VCaP (cell line): ENCODE measurements around the gene NME1.

Source experiments
- H3K27ac ChIP-seq: fragments of 450-650 bp; 2 replicates; pipeline ENCODE4 v1.5.1; 2017
- TF ChIP-seq, protein P1 (sequence below): fragments of 450-650 bp; conservative IDR thresholded peaks from 2 replicates; pipeline ENCODE4 v1.5.1; 2017; ENCODE audit warnings: mild to moderate bottlenecking, moderate library complexity

The NME1 gene

GRCh38 chr17:51154176-51154575 is 817 bp downstream of the NME1 start:
- TF ChIP-seq, protein P1, sequence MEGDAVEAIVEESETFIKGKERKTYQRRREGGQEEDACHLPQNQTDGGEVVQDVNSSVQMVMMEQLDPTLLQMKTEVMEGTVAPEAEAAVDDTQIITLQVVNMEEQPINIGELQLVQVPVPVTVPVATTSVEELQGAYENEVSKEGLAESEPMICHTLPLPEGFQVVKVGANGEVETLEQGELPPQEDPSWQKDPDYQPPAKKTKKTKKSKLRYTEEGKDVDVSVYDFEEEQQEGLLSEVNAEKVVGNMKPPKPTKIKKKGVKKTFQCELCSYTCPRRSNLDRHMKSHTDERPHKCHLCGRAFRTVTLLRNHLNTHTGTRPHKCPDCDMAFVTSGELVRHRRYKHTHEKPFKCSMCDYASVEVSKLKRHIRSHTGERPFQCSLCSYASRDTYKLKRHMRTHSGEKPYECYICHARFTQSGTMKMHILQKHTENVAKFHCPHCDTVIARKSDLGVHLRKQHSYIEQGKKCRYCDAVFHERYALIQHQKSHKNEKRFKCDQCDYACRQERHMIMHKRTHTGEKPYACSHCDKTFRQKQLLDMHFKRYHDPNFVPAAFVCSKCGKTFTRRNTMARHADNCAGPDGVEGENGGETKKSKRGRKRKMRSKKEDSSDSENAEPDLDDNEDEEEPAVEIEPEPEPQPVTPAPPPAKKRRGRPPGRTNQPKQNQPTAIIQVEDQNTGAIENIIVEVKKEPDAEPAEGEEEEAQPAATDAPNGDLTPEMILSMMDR: no peak
- peak overlapping the region; percentile 87 for H3K27ac ChIP-seq

DNA sequence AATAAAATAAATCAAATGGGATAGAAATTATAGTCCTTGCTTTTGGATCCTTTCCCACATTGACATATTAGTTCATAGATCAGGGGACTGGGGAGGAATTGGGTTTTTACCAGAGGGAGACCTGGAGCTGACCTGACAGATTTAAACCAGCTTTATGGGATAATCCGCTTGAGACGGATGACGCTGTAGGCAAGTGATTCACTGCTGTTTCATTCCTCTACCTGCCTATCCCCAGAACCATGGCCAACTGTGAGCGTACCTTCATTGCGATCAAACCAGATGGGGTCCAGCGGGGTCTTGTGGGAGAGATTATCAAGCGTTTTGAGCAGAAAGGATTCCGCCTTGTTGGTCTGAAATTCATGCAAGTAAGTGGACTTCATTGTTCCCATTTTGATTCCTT is 2.1 kb downstream of the NME1 start:
- TF ChIP-seq, protein P1: no peak

GRCh38 chr17:51159604-51160003 is 6.2 kb downstream of the NME1 start:
- TF ChIP-seq, protein P1: no peak
- no peak overlapping the region for H3K27ac ChIP-seq

More for the DNA sequence above, 2.1 kb downstream of the NME1 start:
- peak overlapping the region; percentile 87; the same call in 1 of the 2 replicates for H3K27ac ChIP-seq

DNA sequence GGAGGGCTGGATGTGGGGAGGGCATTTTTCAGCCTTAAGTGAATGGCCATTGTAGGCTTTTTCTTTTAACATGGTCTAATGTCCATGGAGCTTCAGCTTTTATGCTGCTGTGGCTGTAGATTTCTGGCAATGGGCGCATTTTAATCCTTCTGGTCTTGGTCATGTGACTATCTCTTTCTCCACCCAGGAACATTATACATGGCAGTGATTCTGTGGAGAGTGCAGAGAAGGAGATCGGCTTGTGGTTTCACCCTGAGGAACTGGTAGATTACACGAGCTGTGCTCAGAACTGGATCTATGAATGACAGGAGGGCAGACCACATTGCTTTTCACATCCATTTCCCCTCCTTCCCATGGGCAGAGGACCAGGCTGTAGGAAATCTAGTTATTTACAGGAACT is 8.2 kb downstream of the NME1 start:
- H3K27ac ChIP-seq: no peak overlapping the region
- TF ChIP-seq, protein P1: no peak

- peak overlapping the region; percentile 97 for H3K27ac ChIP-seq
- TF ChIP-seq, protein P1: no peak
Measured at GRCh38 chr17:51164911-51165679, 11.7 kb downstream of the NME1 start.

- TF ChIP-seq, protein P1: no peak
- peak overlapping the region; percentile 97 for H3K27ac ChIP-seq
Measured at GRCh38 chr17:51165680-51166197, 12.4 kb downstream of the NME1 start.

DNA sequence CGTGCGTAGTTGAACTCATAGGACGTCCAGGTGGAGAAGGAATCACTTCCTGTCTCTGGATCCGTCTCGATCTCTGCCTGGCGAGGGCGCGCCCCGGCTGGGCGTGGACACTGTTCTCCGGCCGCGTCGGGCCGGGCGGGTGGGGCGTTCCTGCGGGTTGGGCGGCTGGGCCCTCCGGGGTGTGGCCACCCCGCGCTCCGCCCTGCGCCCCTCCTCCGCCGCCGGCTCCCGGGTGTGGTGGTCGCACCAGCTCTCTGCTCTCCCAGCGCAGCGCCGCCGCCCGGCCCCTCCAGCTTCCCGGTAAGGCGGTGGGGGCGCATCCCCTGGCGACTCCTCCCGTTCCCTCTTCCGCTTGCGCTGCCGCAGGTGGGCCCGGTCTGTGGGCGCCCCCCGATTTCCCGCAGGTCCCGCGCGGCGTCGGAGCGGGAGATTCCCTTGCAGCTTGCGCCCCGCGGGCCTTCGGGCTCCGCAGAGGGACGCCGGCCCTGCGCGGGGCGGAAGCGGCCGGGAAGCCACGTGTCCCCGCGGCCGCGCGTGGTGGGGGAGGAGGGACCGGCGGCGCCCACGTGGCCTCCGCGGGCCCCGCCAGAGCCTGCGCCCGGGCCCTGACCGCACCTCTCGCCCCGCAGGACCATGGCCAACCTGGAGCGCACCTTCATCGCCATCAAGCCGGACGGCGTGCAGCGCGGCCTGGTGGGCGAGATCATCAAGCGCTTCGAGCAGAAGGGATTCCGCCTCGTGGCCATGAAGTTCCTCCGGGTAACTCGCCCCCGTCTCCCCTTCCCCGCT is 13.0 kb downstream of the NME1 start, which contains the start of gene NME2:
NME2 (plus strand) TSS at position 214 of the 789 bp plus-strand sequence; CDS start at position 634, 420 bp downstream.
- H3K27ac ChIP-seq: peak within 1 kb of the TSS; percentile 97
- TF ChIP-seq, protein P1: no peak
